ENCODE results near the gene AHCYL1.

The AHCYL1 gene

DNA sequence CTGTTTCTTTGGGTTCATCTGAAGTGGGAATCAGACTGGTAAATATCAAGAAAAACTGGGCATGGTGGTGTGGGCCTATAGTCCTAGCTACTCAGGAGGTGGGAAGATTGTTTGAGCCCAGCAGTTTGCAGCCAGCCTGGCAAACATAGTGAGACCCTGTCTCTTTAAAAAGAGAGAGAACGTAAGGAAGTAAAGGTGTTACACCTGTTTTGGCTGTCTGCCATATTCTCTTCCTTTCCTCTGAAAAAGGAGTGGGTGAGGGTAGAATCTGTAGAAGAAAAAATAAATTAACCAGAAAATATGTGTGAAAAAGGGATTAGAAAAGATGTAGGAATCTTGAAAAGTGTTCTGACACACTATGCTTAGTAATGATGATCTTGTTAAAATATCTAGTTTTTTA is 20.0 kb downstream of the AHCYL1 start:
- H3K4me2 ChIP-seq (ENCODE audit: low read length): peak overlapping the region; percentile 74
- H3K4me1 ChIP-seq (ENCODE audit: control insufficient read depth, insufficient read depth, low read length): peaks cover 48% of the 10 kb centered on the region
- peak overlapping the region; percentile 59 for H3K9ac ChIP-seq (ENCODE audit: low read depth, low read length)
- peak overlapping the region; percentile 54 for H3K4me3 ChIP-seq (ENCODE audit: low read length)
- H3K9me3 ChIP-seq (replicated peaks; ENCODE audit: low read length): no peaks in the 10 kb centered on the region
- H3K36me3 ChIP-seq (ENCODE audit: insufficient read depth, low read length): peaks cover 7% of the 10 kb centered on the region
- no peaks in the 10 kb centered on the region for H3K27me3 ChIP-seq (ENCODE audit: control insufficient read depth, insufficient read depth, low read length)

DNA sequence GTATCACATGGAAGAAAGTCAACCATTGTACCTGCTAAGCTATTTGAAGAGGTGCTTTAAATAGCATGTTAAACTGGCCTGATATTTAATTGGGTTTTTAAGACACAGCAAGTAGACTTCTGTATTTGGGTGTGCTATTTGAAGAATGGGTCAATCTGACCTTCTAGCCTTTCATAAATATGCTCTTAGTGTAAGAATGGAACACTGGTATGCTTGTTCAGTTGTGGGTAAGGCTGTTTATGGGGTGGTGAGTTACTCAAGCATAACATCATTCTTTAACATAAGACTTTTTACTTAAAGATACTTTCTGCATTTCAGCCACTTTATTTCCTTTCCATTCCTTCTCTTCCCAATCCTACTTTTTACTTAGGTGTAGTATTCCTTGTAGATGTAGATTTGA is 21.4 kb downstream of the AHCYL1 start:
- Histone ChIP-seq H3K4me1 (ENCODE audit: control insufficient read depth, insufficient read depth, low read length) (peaks cover 48% of the 10 kb centered on the region), H3K4me3 (ENCODE audit: low read length) (peak overlapping the region; percentile 14), H3K9ac (ENCODE audit: low read depth, low read length) (no peak overlapping the region), H3K9me3 (replicated peaks; ENCODE audit: low read length) (no peaks in the 10 kb centered on the region), H3K36me3 (ENCODE audit: insufficient read depth, low read length) (peaks cover 21% of the 10 kb centered on the region), H3K27me3 (ENCODE audit: control insufficient read depth, insufficient read depth, low read length) (no peaks in the 10 kb centered on the region), H3K4me2 (ENCODE audit: low read length) (peak overlapping the region; percentile 74)

DNA sequence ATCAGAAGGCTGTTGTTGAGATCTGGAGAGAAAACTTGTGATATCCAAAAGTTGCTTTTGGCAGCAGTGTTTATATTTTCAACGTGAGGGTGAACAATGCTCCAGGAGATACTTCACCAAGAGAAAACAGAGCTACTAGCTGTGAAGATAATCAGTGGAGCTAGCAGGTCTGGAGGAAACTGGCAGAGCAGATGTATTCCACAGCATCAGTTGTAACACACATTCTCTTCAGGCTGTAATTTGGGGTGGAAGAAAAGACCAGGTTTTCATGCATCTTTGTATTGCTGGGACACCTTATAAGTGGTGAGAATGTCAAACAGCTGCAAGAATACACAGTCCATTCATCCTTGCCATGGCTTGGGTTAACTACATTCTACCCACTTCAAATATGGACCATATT is 22.0 kb downstream of the AHCYL1 start:
- Histone ChIP-seq H3K36me3 (ENCODE audit: insufficient read depth, low read length) (peaks cover 26% of the 10 kb centered on the region), H3K4me2 (ENCODE audit: low read length) (peak overlapping the region; percentile 16), H3K9ac (ENCODE audit: low read depth, low read length) (no peak overlapping the region), H3K9me3 (replicated peaks; ENCODE audit: low read length) (no peaks in the 10 kb centered on the region), H3K27me3 (ENCODE audit: control insufficient read depth, insufficient read depth, low read length) (no peaks in the 10 kb centered on the region), H3K4me3 (ENCODE audit: low read length) (no peak overlapping the region), H3K4me1 (ENCODE audit: control insufficient read depth, insufficient read depth, low read length) (peaks cover 48% of the 10 kb centered on the region)

DNA sequence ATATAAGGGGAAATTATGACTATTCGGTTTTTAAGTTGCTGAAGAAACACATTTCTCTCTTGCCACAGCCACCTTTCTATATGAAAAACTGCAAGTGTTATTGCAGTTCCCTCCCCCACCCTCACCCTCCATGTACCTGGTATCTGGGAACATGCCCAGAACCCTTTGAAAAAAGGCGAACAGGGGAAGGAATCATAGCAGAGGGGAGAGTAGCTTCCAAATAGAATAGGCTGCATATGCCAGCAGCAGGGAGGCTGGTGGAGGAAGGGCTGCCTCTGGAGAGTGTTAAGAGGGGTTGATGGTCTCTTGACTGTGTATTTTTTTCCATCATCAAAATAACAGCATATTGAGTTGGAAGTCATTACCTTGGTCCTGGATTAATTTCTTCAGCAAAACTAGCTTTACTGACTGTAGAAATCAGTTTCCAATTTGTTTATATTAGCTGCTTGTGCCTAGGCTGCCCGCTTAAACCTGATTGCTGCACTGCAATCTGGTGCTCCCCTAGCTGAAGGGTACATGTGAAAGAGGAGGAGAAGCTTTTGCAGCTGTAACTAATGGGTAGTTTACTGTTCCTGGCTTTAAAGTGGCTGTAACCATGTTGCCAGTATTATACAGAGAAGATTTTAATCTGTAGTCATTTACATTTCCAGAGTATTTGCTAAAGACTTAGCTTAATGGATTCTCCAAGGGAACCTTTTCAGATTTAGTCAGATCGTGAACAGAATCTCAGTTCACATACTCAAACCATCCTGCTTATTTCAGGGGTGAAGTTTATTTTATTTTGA is 22.7 kb downstream of the AHCYL1 start:
- Histone ChIP-seq H3K27me3 (ENCODE audit: control insufficient read depth, insufficient read depth, low read length) (no peaks in the 10 kb centered on the region), H3K36me3 (ENCODE audit: insufficient read depth, low read length) (peaks cover 32% of the 10 kb centered on the region), H3K4me3 (ENCODE audit: low read length) (no peak overlapping the region), H3K4me1 (ENCODE audit: control insufficient read depth, insufficient read depth, low read length) (peaks cover 46% of the 10 kb centered on the region), H3K9ac (ENCODE audit: low read depth, low read length) (no peak overlapping the region), H3K9me3 (replicated peaks; ENCODE audit: low read length) (no peaks in the 10 kb centered on the region), H3K4me2 (ENCODE audit: low read length) (no peak overlapping the region)

DNA sequence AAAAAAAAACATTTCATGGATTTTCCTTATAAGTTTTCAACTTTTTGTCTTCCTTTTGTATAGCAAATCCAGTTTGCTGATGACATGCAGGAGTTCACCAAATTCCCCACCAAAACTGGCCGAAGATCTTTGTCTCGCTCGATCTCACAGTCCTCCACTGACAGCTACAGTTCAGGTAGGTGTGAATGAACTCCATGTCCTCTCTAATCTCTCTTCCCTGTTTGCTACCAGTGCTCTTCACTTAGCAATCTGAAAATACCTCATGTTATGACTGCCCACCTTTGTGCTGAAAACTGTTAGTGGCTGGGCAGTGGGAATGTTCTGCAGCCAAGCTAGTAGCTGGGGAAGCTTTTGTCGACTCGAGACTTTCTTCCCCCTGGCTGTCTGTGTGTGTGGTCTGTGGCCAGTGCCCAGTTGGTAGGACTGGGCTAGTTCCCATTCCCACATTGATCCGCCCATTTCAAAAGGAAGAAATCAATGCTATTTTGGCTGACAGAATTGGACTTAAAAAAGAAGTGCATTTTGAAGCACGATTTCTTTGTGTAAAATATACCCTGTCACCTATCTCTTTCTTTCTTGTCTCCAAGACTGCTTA is 24.5 kb downstream of the AHCYL1 start:
- Histone ChIP-seq H3K9ac (ENCODE audit: low read depth, low read length) (no peak overlapping the region), H3K4me3 (ENCODE audit: low read length) (no peak overlapping the region), H3K27me3 (ENCODE audit: control insufficient read depth, insufficient read depth, low read length) (no peaks in the 10 kb centered on the region), H3K9me3 (replicated peaks; ENCODE audit: low read length) (no peaks in the 10 kb centered on the region), H3K4me2 (ENCODE audit: low read length) (no peak overlapping the region), H3K4me1 (ENCODE audit: control insufficient read depth, insufficient read depth, low read length) (peaks cover 28% of the 10 kb centered on the region), H3K36me3 (ENCODE audit: insufficient read depth, low read length) (peaks cover 43% of the 10 kb centered on the region)

DNA sequence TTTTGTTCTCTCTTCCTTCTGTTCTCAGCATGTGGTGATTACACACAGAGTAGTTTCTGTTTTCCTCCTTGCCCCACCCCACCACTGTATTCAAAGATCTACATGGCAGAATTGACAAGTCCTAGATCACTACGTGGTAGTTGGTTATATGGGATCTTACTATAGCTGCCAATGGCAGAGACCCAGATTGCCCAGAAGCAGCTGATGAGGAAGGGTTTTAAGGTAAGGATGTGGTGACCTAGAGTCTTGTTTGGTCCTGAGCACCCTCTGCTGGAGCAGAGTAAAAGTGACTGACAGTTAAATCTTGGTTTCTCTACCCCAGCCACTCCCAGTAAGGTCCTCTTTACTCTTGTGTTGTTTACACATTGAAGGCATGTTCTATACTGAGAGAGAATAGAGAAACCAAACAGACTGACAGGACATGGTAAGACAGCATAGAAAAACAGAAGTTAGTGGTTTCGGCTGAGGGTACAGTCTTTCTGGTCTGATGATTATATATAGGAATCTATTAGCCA is 27.0 kb downstream of the AHCYL1 start:
- Histone ChIP-seq H3K36me3 (ENCODE audit: insufficient read depth, low read length) (peaks cover 64% of the 10 kb centered on the region), H3K9ac (ENCODE audit: low read depth, low read length) (no peak overlapping the region)

DNA sequence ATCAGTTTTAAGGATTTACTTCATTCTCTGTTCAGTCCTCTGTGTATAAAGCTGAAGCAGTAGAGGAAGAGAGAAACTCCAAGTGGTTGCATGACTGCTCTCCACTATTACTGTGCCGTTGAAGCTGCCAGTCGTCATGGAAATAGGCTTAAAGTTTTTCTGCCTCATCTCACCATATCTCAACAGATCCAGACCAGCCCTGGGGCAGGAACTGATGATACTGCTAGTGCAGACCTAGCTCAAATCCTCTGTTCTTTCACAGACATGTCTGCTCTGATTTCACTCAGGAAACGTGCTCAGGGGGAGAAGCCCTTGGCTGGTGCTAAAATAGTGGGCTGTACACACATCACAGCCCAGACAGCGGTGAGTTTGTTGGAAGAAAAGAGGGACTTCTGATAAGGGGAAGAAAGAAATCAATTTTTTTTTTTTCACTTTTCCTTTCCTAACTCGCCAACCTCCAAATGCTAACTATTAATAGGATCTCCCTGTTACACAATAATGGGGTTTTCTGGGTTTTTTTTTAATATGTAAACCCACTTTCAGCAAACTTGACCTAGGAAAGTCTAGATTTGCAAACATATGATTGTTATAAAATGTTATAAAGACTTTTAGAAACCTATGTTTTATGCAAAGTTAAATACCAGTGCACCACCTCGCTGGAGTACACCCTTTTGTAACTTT is 27.7 kb downstream of the AHCYL1 start:
- Histone ChIP-seq H3K4me2 (ENCODE audit: low read length) (no peak overlapping the region), H3K9me3 (replicated peaks; ENCODE audit: low read length) (no peaks in the 10 kb centered on the region), H3K9ac (ENCODE audit: low read depth, low read length) (no peak overlapping the region), H3K27me3 (ENCODE audit: control insufficient read depth, insufficient read depth, low read length) (no peaks in the 10 kb centered on the region), H3K4me1 (ENCODE audit: control insufficient read depth, insufficient read depth, low read length) (no peaks in the 10 kb centered on the region), H3K36me3 (ENCODE audit: insufficient read depth, low read length) (peaks cover 71% of the 10 kb centered on the region), H3K4me3 (ENCODE audit: low read length) (no peak overlapping the region)

More for the DNA sequence above, 27.0 kb downstream of the AHCYL1 start:
- Histone ChIP-seq H3K9me3 (replicated peaks; ENCODE audit: low read length) (no peaks in the 10 kb centered on the region), H3K4me3 (ENCODE audit: low read length) (no peak overlapping the region), H3K4me2 (ENCODE audit: low read length) (no peak overlapping the region), H3K27me3 (ENCODE audit: control insufficient read depth, insufficient read depth, low read length) (no peaks in the 10 kb centered on the region), H3K4me1 (ENCODE audit: control insufficient read depth, insufficient read depth, low read length) (peaks cover 2% of the 10 kb centered on the region)

DNA sequence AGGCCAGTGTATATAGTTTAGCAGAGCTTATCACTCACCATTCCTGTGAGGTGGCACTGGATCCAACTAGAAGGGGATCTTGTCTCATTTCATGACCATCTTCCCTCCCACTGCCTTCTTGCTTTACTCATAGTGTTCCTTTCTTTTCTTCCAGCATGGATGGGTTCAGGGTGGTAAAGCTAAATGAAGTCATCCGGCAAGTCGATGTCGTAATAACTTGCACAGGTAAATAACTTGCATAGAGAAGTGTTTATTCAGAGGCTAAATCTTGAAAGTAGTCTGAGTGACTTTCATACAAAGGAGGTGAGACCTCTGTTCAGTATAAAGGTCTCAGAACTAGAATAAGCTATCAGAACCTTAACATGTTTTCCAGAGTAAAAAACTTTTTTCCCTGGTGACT is 33.2 kb downstream of the AHCYL1 start:
- Histone ChIP-seq H3K9ac (ENCODE audit: low read depth, low read length) (no peak overlapping the region), H3K9me3 (replicated peaks; ENCODE audit: low read length) (no peaks in the 10 kb centered on the region), H3K36me3 (ENCODE audit: insufficient read depth, low read length) (peaks cover 82% of the 10 kb centered on the region), H3K4me1 (ENCODE audit: control insufficient read depth, insufficient read depth, low read length) (peaks cover 10% of the 10 kb centered on the region), H3K4me2 (ENCODE audit: low read length) (no peak overlapping the region), H3K27me3 (ENCODE audit: control insufficient read depth, insufficient read depth, low read length) (no peaks in the 10 kb centered on the region), H3K4me3 (ENCODE audit: low read length) (no peak overlapping the region)

DNA sequence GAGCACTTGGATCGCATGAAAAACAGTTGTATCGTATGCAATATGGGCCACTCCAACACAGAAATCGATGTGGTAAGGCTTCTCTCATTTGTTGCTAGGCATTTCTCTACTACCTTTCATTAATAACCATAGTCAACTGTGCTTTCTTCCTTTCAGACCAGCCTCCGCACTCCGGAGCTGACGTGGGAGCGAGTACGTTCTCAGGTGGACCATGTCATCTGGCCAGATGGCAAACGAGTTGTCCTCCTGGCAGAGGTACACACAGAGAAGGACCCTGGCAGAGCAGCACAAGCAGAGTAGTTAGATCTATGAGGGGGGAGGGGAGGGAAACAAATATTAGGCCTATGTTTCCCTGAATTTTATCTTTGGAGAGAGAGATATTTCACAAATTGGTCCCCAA is 33.8 kb downstream of the AHCYL1 start:
- Histone ChIP-seq H3K36me3 (ENCODE audit: insufficient read depth, low read length) (peaks cover 83% of the 10 kb centered on the region), H3K4me2 (ENCODE audit: low read length) (no peak overlapping the region), H3K27me3 (ENCODE audit: control insufficient read depth, insufficient read depth, low read length) (no peaks in the 10 kb centered on the region), H3K9ac (ENCODE audit: low read depth, low read length) (no peak overlapping the region), H3K9me3 (replicated peaks; ENCODE audit: low read length) (no peaks in the 10 kb centered on the region), H3K4me1 (ENCODE audit: control insufficient read depth, insufficient read depth, low read length) (peaks cover 10% of the 10 kb centered on the region), H3K4me3 (ENCODE audit: low read length) (no peak overlapping the region)

DNA sequence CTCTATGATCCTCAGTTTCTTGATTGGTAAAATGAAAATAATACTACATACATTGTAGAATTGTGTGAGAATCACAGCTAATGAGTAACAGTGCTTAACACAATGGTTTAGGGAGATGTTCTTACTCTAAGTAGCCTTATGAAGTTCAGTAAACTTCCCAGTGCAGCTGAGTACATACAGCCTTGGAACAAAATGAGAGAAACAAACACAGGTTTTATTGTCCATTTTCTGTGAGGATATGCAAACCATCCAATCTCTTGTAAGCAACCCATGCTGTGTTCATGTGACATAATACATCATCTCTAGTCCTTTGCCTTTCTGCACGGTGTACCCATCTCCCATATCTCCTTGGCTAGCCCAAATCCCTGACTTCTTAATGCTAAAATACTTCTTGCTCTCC is 35.2 kb downstream of the AHCYL1 start:
- H3K9me3 ChIP-seq (replicated peaks; ENCODE audit: low read length): no peaks in the 10 kb centered on the region
- H3K4me3 ChIP-seq (ENCODE audit: low read length): no peak overlapping the region
- H3K4me2 ChIP-seq (ENCODE audit: low read length): no peak overlapping the region
- peaks cover 10% of the 10 kb centered on the region for H3K4me1 ChIP-seq (ENCODE audit: control insufficient read depth, insufficient read depth, low read length)
- no peak overlapping the region for H3K9ac ChIP-seq (ENCODE audit: low read depth, low read length)
- H3K27me3 ChIP-seq (ENCODE audit: control insufficient read depth, insufficient read depth, low read length): no peaks in the 10 kb centered on the region
- peaks cover 91% of the 10 kb centered on the region for H3K36me3 ChIP-seq (ENCODE audit: insufficient read depth, low read length)

DNA sequence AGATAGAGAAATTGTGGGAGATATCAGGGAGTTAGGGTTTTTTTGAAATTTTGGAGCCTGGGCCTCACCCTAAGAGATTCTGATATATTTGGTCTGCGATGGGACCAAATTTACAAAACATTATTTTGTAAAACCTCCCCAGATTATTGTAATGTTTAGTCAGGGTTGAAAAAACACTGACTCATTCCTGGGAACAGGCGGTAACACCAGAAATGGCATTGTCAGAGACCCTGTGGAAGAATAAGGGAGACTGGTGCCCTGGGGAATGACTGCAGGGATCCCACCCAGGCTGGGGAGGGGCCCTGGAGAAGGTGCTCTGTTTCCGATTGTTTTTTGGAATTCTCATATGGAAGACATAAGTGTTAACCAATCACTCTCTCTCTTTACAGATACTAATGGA is 36.7 kb downstream of the AHCYL1 start:
- Histone ChIP-seq H3K4me1 (ENCODE audit: control insufficient read depth, insufficient read depth, low read length) (peaks cover 10% of the 10 kb centered on the region), H3K9me3 (replicated peaks; ENCODE audit: low read length) (no peaks in the 10 kb centered on the region), H3K27me3 (ENCODE audit: control insufficient read depth, insufficient read depth, low read length) (no peaks in the 10 kb centered on the region), H3K36me3 (ENCODE audit: insufficient read depth, low read length) (peaks cover 81% of the 10 kb centered on the region), H3K4me3 (ENCODE audit: low read length) (no peak overlapping the region), H3K9ac (ENCODE audit: low read depth, low read length) (no peak overlapping the region), H3K4me2 (ENCODE audit: low read length) (no peak overlapping the region)
